Activated CD4-positive, alpha-beta T cell treated with anti-CD3 and anti-CD28 coated beads, Interleukin-2, amount 50 U/mL, for 1 hour (primary cell): ENCODE results near the gene SLC35C1.

ENCODE experiments used
- DNase-seq: peaks from one replicate; pipeline ENCODE4 v3.0.0-alpha.2; 2020

Gene SLC35C1

GRCh38 chr11:45804761-45805304, at the start of gene SLC35C1:
Gene SLC35C1 (plus strand): TSS chr11:45805149. CDS start chr11:45805802, 653 bp downstream.
- peak; percentile 95 for DNase-seq

GRCh38 chr11:45755281-45755859, 49.6 kb upstream of the SLC35C1 start:
- DNase-seq = no peak

- no peak for DNase-seq
Observed at GRCh38 chr11:45756384-45757010, 48.5 kb upstream of the SLC35C1 start.

- DNase-seq = no peak
Observed at GRCh38 chr11:45757672-45758071, 47.3 kb upstream of the SLC35C1 start.

- DNase-seq = no peak
Observed at GRCh38 chr11:45761659-45762058, 43.3 kb upstream of the SLC35C1 start.

- DNase-seq = no peak
Observed at GRCh38 chr11:45765107-45765668, 39.8 kb upstream of the SLC35C1 start.

- DNase-seq = no peak
Observed at GRCh38 chr11:45765836-45766235, 39.1 kb upstream of the SLC35C1 start.

GRCh38 chr11:45766469-45766868, 38.5 kb upstream of the SLC35C1 start:
- DNase-seq = no peak

GRCh38 chr11:45768486-45768885, 36.5 kb upstream of the SLC35C1 start:
- DNase-seq = no peak

GRCh38 chr11:45769960-45770359, 35.0 kb upstream of the SLC35C1 start:
- DNase-seq = no peak

GRCh38 chr11:45771193-45771565, 33.8 kb upstream of the SLC35C1 start:
- peak; percentile 69 for DNase-seq

GRCh38 chr11:45771566-45772448, 33.1 kb upstream of the SLC35C1 start:
- peak; percentile 76 for DNase-seq

- no peak for DNase-seq
Observed at GRCh38 chr11:45772449-45772774, 32.5 kb upstream of the SLC35C1 start.

- no peak for DNase-seq
Observed at GRCh38 chr11:45772986-45773785, 31.8 kb upstream of the SLC35C1 start.

GRCh38 chr11:45773786-45774655, 30.9 kb upstream of the SLC35C1 start:
- no peak for DNase-seq

GRCh38 chr11:45774786-45775185, 30.2 kb upstream of the SLC35C1 start:
- DNase-seq = no peak

GRCh38 chr11:45777127-45777969, 27.6 kb upstream of the SLC35C1 start:
- no peak for DNase-seq

- no peak for DNase-seq
Observed at GRCh38 chr11:45778341-45778740, 26.6 kb upstream of the SLC35C1 start.

GRCh38 chr11:45779602-45780001, 25.3 kb upstream of the SLC35C1 start:
- no peak for DNase-seq

GRCh38 chr11:45786272-45786671, 18.7 kb upstream of the SLC35C1 start:
- DNase-seq = no peak

GRCh38 chr11:45788887-45789286, 16.1 kb upstream of the SLC35C1 start:
- DNase-seq = no peak
